ENCODE data around the gene SPOCK3. TPM values are rescaled to one million over a fixed set of nuclear protein-coding genes. Genes with fewer than 3 reads are reported as not detected.

Gene SPOCK3
- total RNA-seq, 4 donors from 2014 or later: not detected

GRCh38 chr4:167023364-167023925, 210.8 kb downstream of the SPOCK3 start:
- intact Hi-C loops (cut with DNase I; ENCODE audit: low total_unique reads): loop anchor here (10.0 kb wide), 1 partner anchor 1051 kb away; no protein-coding TSS in a partner anchor
- H3K4me3 ChIP-seq (ENCODE audit: low read depth, poor library complexity, severe bottlenecking): no peak overlapping the region
- TF ChIP-seq POLR2A (IDR thresholded peaks at IDR 0.05) (no peak), CTCF (IDR thresholded peaks at IDR 0.05) (no peak)
- 25 to 32% methylated on average over 4 of the region's 4 CpGs for WGBS, 2 donors
- DNase-seq (ENCODE audit: low spot score in 2 of 2): no peak

- peak; percentile 44 to 92 for DNase-seq (ENCODE audit: low spot score in 2 of 2)
- TF ChIP-seq POLR2A (IDR thresholded peaks at IDR 0.05): no peak
- no peak for TF ChIP-seq CTCF (IDR thresholded peaks at IDR 0.05)
- 19% methylated on average over 11 of the region's 11 CpGs for WGBS, 2 donors
- intact Hi-C loops (cut with DNase I; ENCODE audit: low total_unique reads): loop anchor here (10.0 kb wide), 1 partner anchor 1053 kb away; no protein-coding TSS in a partner anchor
- no peak overlapping the region for H3K4me3 ChIP-seq (ENCODE audit: low read depth, poor library complexity, severe bottlenecking)
Measured at GRCh38 chr4:167021545-167022155, 212.6 kb downstream of the SPOCK3 start.

- no peak for TF ChIP-seq CTCF (IDR thresholded peaks at IDR 0.05)
- DNase-seq (ENCODE audit: low spot score in 2 of 2): no peak
- intact Hi-C loops (cut with DNase I; ENCODE audit: low total_unique reads): loop anchor here (10.0 kb wide), 1 partner anchor 1054 kb away; no protein-coding TSS in a partner anchor
- H3K4me3 ChIP-seq (ENCODE audit: low read depth, poor library complexity, severe bottlenecking): no peak overlapping the region
- 28 to 35% methylated on average over 1 of the region's 1 CpG for WGBS, 2 donors
Measured at GRCh38 chr4:167020410-167020809, 213.9 kb downstream of the SPOCK3 start.

- DNase-seq (ENCODE audit: low spot score in 2 of 2): no peak
- TF ChIP-seq CTCF (IDR thresholded peaks at IDR 0.05) (no peak), POLR2A (IDR thresholded peaks at IDR 0.05) (no peak)
- intact Hi-C loops (cut with DNase I; ENCODE audit: low total_unique reads): no loop called here
- no peak overlapping the region for H3K4me3 ChIP-seq (ENCODE audit: low read depth, poor library complexity, severe bottlenecking)
Measured at GRCh38 chr4:167014944-167015343, 219.3 kb downstream of the SPOCK3 start.

- H3K4me3 ChIP-seq (ENCODE audit: low read depth, poor library complexity, severe bottlenecking): no peak overlapping the region
- intact Hi-C loops (cut with DNase I; ENCODE audit: low total_unique reads): no loop called here
- DNase-seq (ENCODE audit: low spot score in 2 of 2): no peak
- TF ChIP-seq POLR2A (IDR thresholded peaks at IDR 0.05) (no peak), CTCF (IDR thresholded peaks at IDR 0.05) (no peak)
- WGBS, 2 donors: 42 to 47% methylated on average over 4 of the region's 4 CpGs
Measured at GRCh38 chr4:167003326-167003725, 231.0 kb downstream of the SPOCK3 start.
